ENCODE measurements around the gene AXIN2. TPM values are rescaled to one million over a fixed set of nuclear protein-coding genes. Genes with fewer than 3 reads are reported as not detected.

Gene AXIN2
- polyA plus RNA-seq, 1 donor from 2014 or later, result 0.40 TPM

DNA sequence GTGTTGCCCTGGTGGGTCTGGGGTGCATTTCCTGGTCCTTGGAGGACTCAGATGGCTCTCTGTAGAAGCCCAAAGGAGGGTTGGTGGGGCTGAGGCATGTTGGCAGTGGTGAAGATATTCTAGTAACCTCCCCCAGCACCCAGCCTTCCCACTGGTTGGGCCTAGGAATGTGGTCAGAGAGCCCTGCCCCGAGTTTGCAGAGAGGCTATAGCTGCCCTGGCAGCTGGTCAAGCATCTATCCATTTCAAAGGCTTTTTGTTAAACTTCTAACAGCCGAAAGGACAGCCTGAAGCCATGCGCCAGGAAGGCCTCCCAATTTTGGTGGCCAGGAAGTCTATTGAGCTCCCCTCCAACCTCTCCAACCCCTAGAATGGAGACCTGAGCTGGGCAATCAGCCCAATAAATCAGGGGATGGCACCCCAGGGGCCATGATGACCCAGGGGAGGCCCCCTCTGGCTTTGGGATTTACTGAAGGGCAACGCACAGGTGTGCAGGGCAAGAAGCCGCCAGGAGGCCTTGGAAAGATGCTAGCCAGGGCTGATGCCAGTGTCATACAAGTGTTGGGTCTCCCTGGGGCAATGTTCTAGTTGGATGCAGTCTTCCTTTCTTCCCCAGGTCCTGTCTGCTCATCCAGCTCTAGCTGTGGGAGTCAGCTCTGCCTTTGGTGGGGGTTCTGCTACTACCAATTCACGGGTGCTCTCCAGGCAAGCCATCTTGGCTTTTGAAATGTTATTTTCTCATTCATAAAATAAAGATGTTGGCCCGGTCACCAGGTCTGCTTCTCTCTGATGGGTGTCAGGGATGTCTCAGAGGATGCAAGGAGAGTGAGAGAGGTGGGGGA is 30.9 kb upstream of the AXIN2 start:
- Mint-ChIP-seq H3K27ac (peak overlapping the region in 1 of 3 donors; percentile 19), H3K36me3 (no peaks in the 10 kb centered on the region), H3K9me3 (peaks cover 0 to 1% (median 0%) of the 10 kb centered on the region in 3 donors), H3K4me1 (peaks cover 0 to 6% (median 2%) of the 10 kb centered on the region in 3 donors), H3K27me3 (peaks cover 11% of the 10 kb centered on the region), H3K4me3 (no peak overlapping the region)

DNA sequence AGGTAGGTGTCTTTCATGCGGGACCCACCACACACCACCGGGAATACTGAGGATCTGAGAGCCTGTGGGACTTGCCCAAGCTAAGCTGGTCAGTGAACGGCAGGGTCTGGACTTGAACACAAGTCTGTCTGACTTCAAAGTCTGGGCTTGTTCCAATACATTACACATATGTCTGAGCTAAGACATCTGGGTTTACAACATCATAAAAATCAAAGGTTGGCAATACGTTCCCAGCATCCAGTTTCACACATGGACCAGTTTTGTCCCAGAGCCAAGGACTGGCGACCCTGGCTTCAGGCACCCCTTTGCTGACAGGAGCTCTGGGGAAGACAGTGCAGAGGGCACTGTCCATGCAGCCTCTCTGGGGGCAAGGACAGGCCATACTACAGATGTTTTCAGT is 27.9 kb upstream of the AXIN2 start:
- Mint-ChIP-seq H3K9me3 (peaks cover 0 to 1% (median 0%) of the 10 kb centered on the region in 3 donors), H3K36me3 (no peaks in the 10 kb centered on the region), H3K4me3 (no peak overlapping the region), H3K27ac (no peak overlapping the region), H3K27me3 (peaks cover 11% of the 10 kb centered on the region), H3K4me1 (peaks cover 0 to 10% (median 2%) of the 10 kb centered on the region in 3 donors)

DNA sequence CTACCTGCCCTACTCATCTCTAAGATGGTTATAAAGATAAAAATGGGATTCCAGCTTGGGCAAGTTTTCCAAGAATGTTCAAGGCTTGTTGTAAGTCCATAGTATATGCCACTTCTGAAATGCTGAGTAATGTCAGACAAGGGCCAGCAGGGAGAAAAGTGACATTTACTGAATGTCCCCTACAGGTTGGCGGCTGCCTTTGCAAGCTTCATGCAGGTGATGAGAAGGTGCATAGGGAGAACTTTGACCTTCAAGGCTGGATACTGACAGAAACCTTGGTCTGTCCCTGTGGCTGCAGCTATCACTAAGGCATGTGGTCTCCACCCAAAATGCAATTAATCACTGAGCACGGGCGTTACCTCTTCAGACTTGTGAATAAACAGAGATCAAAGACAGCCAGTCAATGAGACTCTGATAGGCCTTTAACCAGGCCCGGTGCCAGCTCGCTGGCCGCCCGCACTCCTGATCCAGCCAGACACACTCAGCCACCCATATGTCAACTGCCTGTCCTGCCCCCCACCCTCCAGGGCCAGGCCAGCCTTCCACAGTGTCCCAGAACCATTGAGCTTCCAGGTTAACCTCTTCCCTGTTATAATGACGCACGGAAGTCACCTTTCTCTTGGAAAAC is 26.8 kb upstream of the AXIN2 start:
- Mint-ChIP-seq H3K27ac (no peak overlapping the region), H3K4me3 (no peak overlapping the region), H3K27me3 (peaks cover 6% of the 10 kb centered on the region), H3K4me1 (peaks cover 0 to 4% (median 0%) of the 10 kb centered on the region in 3 donors), H3K36me3 (no peaks in the 10 kb centered on the region), H3K9me3 (peaks cover 0 to 1% (median 0%) of the 10 kb centered on the region in 3 donors)

DNA sequence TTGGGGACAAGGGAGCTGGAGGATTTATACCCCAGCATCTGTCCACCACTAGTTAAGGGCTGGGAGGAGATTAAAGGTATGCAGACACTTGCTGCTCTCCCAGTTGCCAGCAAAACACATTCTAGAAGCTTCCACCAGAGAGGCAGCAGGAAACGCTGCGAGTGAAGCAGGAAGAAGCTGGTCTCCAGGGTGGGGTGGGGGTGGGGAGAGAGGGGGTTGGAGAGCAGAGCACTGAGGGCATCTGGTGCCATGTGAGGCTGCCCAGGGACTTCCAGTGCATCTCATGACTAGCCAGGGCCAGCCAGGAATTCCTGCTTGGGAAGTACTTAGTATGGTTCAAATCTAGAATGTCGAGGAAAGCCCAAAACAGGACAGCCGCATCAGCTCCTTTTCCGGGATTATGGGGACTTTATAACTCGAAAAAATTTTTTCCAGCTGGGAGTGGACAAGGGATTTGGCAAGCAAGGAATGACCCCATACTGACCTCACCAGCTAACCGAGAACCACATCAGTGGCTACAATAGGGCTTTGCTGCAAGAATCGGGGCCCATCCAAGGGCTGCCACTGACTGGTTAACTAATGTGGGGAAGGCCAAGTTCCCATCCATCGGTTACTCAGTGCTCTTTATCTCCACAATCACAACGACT is 26.2 kb upstream of the AXIN2 start:
- Mint-ChIP-seq H3K4me1 (peaks cover 0 to 4% (median 0%) of the 10 kb centered on the region in 3 donors), H3K4me3 (no peak overlapping the region), H3K27me3 (peaks cover 4% of the 10 kb centered on the region), H3K27ac (no peak overlapping the region), H3K9me3 (peaks cover 0 to 1% (median 0%) of the 10 kb centered on the region in 3 donors), H3K36me3 (no peaks in the 10 kb centered on the region)

DNA sequence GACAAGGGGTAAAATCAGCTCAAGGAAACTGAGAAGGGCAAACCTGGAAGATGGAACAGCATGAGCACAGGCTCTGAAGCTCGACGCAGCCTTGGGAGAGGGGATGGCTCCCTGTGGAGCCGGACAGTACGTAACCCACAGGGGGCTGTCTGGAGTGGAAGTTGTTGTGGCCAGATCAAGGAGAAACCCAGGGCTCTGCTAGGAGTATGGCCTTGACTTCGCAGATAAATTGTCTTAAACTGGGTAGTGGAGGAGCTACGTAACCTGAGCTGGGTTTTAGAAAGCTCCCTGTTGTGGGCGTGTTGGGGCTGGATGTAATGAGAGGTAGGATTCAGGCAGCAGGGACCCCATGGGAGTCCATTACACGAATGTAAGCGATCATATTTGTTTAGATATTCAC is 25.5 kb upstream of the AXIN2 start:
- H3K9me3 Mint-ChIP-seq, result peaks cover 0 to 1% (median 0%) of the 10 kb centered on the region in 3 donors
- H3K27me3 Mint-ChIP-seq, result peaks cover 4% of the 10 kb centered on the region
- no peak overlapping the region for H3K27ac Mint-ChIP-seq
- H3K36me3 Mint-ChIP-seq, result no peaks in the 10 kb centered on the region
- H3K4me3 Mint-ChIP-seq, result no peak overlapping the region
- H3K4me1 Mint-ChIP-seq, result peaks cover 0 to 5% (median 0%) of the 10 kb centered on the region in 3 donors

DNA sequence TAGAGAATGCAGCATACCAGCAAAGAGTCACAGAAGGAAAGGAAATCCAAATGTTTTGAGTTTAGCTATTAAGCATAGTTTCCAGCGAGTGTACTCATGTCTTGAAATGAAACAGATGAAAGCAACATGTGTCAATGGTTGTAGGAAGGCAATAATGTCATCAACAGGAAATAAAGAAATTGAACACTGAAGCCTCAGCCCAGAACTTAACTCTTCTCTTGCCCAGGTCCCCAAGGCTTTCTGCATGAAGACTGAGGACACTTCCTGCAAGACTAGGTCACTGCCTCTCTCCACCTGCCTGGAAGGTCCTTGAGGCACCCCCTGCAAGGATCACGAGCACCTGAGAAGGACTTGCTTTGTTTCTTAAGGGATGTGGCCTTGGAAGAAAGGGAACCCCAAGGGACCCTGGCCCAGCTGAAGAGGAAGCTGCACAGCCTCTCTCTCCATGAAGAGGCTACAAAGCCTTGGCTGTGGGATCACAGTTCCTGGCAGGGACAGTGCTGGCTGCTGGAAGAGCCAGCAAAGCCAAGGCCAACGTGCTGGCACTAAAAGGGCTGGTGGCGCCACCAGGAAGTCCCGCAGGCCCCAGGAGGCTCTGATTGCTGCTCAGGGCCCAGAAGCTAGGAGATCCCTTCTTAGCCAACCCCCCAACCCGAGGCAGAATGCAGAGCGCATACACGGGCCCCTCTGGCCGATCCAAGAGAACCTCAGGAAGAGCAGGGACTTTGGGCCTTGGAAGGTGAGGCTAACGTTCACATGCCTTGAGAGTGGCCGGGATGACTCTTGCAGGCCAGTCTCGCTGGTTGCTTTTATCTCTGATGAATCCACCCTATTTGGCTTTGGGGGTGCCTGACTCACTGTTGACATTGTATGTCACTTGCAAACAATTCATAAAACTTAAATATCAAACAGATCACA is 23.4 kb upstream of the AXIN2 start:
- Mint-ChIP-seq H3K36me3 (no peaks in the 10 kb centered on the region), H3K9me3 (peaks cover 0 to 1% (median 0%) of the 10 kb centered on the region in 3 donors), H3K27ac (no peak overlapping the region), H3K4me3 (no peak overlapping the region), H3K27me3 (peaks cover 4% of the 10 kb centered on the region), H3K4me1 (peaks cover 0 to 5% (median 0%) of the 10 kb centered on the region in 3 donors)

DNA sequence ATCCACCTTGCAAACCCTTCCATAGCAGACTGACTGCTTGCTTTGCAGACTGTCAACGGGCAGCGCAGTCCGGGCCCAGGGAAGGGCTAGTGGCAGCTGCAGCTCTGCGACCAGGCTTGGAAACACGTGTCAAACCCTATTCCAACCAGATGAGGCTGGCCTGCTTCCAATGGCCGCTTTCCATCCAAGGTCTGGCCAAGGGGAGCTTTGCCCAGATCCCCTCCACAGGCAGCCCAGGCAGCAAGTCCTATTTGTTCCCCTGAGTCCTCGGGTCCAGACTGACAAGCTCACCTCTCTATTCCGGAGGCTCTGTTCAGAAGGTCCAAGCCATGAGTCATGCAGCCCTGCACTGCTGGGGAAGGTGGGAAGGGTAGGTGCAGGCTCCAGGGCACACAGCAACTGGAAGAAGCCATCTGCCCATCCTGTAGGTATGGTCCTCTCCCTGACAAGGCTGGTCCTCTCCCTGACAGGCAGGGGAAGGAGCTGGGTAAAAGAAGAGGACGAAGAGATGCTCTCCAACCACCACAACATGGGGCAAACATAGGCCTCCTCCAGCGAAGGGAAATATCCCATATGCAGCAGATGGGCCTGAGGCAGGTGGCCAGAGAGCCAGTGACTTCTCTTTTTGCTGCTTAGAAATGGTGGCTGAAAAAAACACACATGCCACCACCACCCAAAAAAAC is 22.6 kb upstream of the AXIN2 start:
- no peaks in the 10 kb centered on the region for H3K27me3 Mint-ChIP-seq
- peaks cover under 1% of the 10 kb centered on the region for H3K36me3 Mint-ChIP-seq
- peaks cover 0 to 5% (median 0%) of the 10 kb centered on the region in 3 donors for H3K4me1 Mint-ChIP-seq
- H3K4me3 Mint-ChIP-seq, result no peak overlapping the region
- H3K9me3 Mint-ChIP-seq, result peaks cover 0 to under 1% (median 0%) of the 10 kb centered on the region in 3 donors
- H3K27ac Mint-ChIP-seq, result no peak overlapping the region

DNA sequence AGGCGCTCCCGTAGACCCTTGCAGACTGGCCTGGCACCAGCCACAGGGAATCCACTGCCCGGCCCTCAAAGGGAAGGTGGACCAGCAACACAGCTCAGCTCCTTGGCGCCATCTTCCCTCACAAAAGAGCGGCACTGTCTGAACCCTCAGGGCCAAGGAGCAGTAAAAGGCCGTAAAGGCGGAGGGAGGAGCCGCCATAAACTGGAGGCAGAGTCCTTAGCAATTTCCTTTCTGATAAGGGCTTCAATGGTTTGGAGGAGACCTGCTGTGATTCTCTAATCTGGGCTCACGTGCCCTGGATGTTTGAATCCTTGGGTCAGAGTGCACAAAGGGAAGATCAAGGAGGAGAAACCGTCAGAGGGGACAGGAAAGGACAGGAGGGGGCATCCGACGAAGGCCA is 15.5 kb upstream of the AXIN2 start:
- Mint-ChIP-seq H3K36me3 (peaks cover 2% of the 10 kb centered on the region), H3K4me1 (peaks cover 0 to under 1% (median 0%) of the 10 kb centered on the region in 3 donors), H3K4me3 (no peak overlapping the region), H3K27ac (no peak overlapping the region), H3K9me3 (no peaks in the 10 kb centered on the region), H3K27me3 (peaks cover 2% of the 10 kb centered on the region)

DNA sequence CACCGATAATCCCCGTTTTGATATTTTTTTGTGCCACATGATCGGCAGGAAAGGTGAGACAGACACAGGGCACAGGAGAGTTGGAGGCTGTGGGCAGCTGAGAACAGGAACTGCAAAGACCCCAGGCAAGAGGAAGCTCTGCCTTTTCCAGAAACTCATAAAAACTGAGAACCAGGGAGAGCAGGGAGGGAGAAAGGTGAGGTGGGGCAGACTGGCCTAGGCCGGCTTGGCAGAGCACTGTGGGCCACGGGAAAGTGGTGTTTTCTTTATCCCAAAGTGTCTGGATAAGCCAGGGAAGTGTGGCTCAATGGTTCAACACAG is 11.8 kb upstream of the AXIN2 start:
- Mint-ChIP-seq H3K27me3 (peaks cover 14% of the 10 kb centered on the region), H3K9me3 (no peaks in the 10 kb centered on the region), H3K27ac (no peak overlapping the region), H3K36me3 (no peaks in the 10 kb centered on the region), H3K4me1 (peaks cover 0 to 8% (median under 1%) of the 10 kb centered on the region in 3 donors), H3K4me3 (no peak overlapping the region)

DNA sequence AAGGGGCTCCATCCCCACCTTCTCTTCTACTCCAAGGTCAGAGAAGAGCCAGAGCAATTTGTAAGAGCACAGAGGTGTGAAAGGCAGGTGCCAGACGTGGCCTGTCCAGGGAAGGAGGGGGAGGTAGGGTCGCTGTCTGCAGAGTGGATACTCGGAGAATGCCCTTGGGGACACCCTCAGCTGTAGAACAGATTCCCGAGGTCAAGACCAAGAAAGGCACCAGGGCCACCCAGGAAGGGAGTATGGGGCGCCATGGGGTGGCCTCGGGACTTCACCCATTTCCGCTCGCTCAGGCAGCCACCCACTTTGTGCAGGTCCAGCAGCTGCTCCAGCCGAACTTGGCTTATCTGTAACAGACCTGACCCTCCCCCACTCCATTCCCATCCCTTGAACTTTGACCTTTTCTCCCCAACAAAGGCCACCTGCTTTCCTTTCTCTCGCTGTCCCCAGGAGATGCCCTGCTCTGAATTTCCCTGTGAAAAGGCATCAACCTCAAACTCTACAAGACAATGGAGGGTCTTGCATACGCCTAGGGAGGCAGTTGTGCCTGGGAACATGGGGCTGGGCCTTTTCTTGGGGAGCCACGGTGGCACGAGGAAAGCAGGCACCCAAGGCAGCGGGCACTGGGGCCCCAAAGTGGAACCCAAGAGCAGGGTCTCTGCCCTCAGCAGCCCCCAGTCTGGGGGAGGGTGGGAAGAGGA is 11.3 kb upstream of the AXIN2 start:
- Mint-ChIP-seq H3K27me3 (peaks cover 16% of the 10 kb centered on the region), H3K4me1 (peaks cover 0 to 9% (median 2%) of the 10 kb centered on the region in 3 donors), H3K27ac (no peak overlapping the region), H3K36me3 (no peaks in the 10 kb centered on the region), H3K9me3 (no peaks in the 10 kb centered on the region), H3K4me3 (no peak overlapping the region)

DNA sequence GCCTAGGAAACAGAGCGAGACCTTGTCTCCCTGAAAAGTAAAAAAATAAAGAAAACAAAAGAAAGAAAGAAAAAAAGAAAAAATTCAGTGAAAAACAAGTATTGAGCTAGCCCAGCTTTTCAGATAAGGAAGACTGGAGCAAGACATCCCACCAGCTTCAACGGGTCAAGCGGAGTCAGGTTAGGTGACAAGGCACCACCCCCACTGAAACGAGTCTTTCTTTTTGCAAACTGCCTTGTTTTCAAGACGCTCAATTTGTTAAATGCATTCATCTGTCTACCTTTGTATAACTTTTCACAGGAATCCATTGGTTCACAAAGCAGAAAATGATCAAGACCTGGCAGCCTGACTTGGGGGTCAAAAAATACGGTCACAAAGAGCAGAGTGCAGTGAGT is 10.7 kb upstream of the AXIN2 start:
- Mint-ChIP-seq H3K4me1 (peaks cover 0 to 9% (median 2%) of the 10 kb centered on the region in 3 donors), H3K27ac (no peak overlapping the region), H3K4me3 (no peak overlapping the region), H3K27me3 (peaks cover 16% of the 10 kb centered on the region), H3K9me3 (no peaks in the 10 kb centered on the region), H3K36me3 (no peaks in the 10 kb centered on the region)

DNA sequence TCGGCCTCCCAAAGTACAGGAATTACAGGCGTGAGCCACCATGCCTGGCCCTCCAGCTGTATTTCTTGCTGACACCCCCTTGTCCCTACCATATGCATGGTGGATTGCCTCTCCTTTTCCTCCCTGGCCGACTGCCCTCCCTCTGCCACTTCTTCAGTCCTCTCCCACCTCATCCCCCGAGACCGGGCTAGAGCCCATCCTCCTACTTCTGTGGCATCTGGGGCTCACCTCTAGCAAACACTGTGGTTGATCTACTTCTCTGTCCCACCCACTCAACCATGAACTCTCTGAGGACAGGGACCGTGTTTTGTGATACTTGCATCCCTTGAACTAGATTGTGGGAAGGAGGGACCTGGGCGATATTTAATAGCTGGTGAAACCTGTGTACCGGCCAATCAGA is 7.5 kb upstream of the AXIN2 start:
- Mint-ChIP-seq H3K9me3 (no peaks in the 10 kb centered on the region), H3K4me1 (peaks cover 0 to 9% (median 2%) of the 10 kb centered on the region in 3 donors), H3K4me3 (no peak overlapping the region), H3K27ac (no peak overlapping the region), H3K27me3 (peaks cover 19% of the 10 kb centered on the region), H3K36me3 (no peaks in the 10 kb centered on the region)

DNA sequence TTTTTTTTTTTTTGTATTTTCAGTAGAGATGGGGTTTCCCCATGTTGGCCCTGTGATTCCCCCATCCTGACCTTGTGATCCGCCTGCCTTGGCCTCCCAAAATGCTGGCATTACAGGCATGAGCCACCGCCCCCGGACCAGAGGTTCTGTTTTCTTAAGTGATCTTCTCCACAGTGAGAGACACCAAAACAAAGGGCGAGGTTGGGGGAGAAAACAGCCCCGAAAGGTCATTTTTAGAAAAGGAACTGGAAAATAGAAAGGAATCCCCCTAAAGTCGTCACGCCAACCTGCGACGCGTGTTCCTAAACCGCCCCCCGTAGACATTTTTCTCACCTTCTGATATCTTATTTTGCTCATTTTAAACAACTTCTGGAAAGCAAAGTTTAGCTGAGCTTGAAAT is 6.1 kb upstream of the AXIN2 start:
- no peaks in the 10 kb centered on the region for H3K36me3 Mint-ChIP-seq
- H3K4me1 Mint-ChIP-seq, result peaks cover 0 to 9% (median 4%) of the 10 kb centered on the region in 3 donors
- H3K4me3 Mint-ChIP-seq, result no peak overlapping the region
- H3K9me3 Mint-ChIP-seq, result no peaks in the 10 kb centered on the region
- peaks cover 20% of the 10 kb centered on the region for H3K27me3 Mint-ChIP-seq
- no peak overlapping the region for H3K27ac Mint-ChIP-seq
